NB4 (cell line): ENCODE results near the gene AQP9.

Source experiments
- MYC ChIP-seq: IDR thresholded peaks from 2 replicates; pipeline ENCODE4 v1.6.1; 2011; ENCODE audit warnings: low read depth, low read length
- POLR2A ChIP-seq: IDR thresholded peaks from 2 replicates; pipeline ENCODE4 v1.6.1; 2011; ENCODE audit warnings: mild to moderate bottlenecking; ENCODE audit not compliant: insufficient read length; ENCODE audit errors: extremely low read depth
- TF ChIP-seq, protein P1 (sequence below): IDR thresholded peaks from one replicate; pipeline ENCODE4 v1.5.1; 2012; ENCODE audit warnings: low read depth, low read length

DNA sequence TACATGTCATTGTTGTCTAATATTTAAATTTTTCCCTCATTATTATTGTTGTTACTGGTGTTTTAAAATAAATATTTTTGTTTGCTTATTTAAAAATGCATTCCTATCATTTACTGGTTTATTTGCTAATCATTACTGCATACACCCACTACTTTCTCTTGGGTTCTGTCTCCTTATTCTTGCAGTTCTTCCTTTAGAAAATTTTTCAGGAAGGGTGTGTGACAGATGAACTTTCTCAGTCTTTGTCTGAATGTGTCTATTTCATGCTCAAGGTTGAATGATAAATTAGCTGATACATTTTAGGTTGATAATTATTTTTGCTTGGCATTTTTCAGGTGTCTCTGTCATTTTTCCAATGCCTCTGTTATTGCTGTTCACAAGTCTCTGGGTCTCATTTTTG, 7.4 kb downstream of the AQP9 start:
- TF ChIP-seq, protein P1, sequence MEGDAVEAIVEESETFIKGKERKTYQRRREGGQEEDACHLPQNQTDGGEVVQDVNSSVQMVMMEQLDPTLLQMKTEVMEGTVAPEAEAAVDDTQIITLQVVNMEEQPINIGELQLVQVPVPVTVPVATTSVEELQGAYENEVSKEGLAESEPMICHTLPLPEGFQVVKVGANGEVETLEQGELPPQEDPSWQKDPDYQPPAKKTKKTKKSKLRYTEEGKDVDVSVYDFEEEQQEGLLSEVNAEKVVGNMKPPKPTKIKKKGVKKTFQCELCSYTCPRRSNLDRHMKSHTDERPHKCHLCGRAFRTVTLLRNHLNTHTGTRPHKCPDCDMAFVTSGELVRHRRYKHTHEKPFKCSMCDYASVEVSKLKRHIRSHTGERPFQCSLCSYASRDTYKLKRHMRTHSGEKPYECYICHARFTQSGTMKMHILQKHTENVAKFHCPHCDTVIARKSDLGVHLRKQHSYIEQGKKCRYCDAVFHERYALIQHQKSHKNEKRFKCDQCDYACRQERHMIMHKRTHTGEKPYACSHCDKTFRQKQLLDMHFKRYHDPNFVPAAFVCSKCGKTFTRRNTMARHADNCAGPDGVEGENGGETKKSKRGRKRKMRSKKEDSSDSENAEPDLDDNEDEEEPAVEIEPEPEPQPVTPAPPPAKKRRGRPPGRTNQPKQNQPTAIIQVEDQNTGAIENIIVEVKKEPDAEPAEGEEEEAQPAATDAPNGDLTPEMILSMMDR = no peak
- TF ChIP-seq POLR2A (no peak), MYC (no peak)
